NCI-H446 (cell line): ENCODE data around the gene PFDN4.

ENCODE experiments used
- DNase-seq, 2 experiments: peaks; one replicate each; lab custom pipeline; 2025; lab: John Stamatoyannopoulos, UW

The PFDN4 gene

DNA sequence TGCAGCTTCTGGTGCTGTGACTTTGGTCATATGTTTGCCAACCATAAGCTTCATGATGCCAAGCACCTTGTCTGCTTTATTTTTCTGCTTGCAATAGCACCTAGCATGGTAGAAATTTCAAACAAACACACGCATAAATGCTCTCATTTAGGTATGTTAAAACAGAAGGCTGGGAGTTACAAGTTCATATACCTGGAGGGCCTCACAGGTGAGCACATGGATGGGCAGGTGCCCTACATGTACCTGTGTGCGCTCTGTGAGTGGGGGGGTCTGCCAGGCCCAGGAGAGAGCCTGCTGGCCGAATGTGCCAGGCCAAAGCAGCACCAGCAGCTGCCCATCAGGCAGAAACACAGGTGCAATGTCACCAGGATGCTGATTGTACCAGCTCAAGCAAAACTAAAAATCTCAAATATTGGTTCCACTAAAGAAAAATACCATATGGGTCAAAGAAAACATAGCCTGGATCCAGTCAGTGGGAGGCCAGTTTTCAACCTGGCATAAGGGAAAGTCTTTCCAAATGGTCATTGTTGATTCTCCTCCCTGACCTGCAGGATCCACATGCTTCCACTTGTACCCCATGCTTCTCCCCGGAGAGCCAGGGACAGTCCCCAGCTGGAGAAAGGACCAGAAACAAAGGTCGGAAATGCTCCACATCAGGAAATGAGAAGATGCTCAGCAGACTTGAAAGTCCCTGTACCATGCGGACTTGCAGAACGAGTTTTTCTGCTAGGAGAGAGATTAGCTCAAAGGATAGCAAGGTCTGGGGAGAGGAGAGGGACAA lies 7.2 kb upstream of the PFDN4 start:
- DNase-seq = no peak

DNA sequence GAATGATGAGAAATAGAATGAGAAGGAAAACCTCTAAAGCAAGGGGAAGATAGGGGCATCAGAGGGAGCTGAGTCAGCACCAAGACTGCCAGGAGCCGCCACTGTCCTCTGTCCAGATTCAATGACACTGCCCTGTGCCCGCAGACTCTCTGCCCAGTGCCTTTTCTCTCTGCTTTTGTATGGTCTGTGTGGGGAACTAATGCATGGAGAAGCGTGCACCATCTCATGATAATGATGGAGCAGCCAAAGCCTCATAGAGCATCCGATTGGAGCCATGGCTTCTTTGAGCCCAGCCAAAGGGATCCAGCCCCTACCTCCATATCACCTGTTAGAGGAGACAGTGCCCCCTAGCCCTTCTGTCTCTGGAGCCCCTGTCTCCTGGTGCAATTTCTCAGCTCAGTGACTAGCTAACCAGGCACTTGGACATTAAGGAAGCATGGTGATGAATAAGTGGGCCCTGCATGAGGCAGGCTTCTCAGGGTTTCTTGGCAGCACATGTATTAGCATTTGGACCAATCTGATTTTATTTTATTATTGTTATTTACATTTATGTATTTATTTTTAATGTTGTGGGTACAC lies 6.5 kb upstream of the PFDN4 start:
- no peak for DNase-seq

GRCh38 chr20:54203281-54203680 lies 4.6 kb upstream of the PFDN4 start:
- DNase-seq = no peak

DNA sequence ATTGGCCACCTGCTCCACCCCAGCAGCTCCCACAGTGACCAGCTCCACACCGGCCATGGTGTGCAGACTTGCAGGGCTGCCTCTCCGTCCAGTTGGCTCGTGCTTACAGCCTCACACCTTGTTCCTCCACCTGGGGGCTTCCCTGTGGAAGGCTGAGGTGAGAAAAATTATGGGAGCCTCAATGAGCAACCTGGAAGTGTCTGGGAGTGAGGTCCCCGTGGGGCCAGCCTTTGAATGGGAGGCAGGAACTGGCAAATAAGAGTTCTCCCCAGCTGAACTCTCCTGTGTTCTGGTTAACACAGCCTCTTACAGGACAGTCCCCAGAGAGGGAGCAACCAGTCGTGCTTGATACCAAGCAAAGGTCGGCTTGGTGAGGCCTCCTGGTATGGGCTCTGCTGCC lies 3.8 kb upstream of the PFDN4 start:
- no peak for DNase-seq

DNA sequence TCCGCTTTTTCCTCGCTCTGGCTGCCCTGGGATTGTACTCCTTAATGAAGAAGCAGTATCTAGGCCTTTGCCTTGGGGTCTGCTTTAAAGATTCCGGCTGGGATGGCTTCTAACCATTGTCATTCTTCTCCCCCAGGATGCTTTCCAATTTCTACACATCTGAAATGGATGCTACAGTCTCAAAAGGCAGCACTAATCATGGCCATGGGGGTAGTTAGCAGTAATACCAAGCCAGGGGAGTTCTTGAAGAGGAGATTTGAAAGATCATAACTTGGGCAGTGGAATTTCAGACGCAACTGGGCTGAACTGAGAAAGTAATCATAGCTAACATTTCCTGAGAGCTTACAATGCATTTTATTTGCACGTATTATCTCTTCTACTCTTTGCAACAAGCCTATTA lies 3.4 kb upstream of the PFDN4 start:
- no peak for DNase-seq

- no peak for DNase-seq
Observed at GRCh38 chr20:54205450-54205849, 2.4 kb upstream of the PFDN4 start.

- no peak for DNase-seq
Observed at GRCh38 chr20:54207053-54207742, 689 bp upstream of the PFDN4 start.

DNA sequence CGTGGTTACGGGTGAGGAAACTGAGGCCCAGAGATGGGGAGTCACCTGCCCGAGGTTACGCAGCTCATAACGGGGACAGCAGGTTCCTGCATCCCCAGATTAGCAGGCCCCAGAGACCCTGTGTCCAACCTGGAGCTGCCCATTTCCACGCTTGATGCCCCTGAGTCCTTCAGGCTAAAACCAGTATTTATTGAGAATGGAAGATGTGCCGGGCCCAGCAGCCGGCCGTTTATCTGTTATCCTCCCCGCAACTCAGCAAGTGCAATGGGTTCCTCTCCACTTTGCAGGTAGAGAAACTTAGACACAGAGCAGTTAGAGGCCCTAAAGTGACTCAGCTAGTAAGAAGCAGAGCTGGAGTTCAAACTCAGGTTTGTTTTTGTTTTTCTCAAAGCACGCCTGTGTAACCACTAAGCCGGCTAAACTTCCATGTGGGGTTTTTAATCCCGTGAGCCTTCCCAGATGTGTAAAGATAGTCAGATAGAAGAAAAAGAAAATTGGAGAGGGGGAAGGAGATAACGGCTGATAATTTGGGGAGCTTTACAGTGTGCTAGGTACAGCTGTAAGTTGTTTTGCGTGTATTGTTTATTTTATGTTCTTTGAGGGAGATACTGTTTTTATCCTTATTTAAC lies 775 bp downstream of the PFDN4 start:
- no peak for DNase-seq

GRCh38 chr20:54209216-54209813 lies 1.4 kb downstream of the PFDN4 start:
- no peak for DNase-seq

DNA sequence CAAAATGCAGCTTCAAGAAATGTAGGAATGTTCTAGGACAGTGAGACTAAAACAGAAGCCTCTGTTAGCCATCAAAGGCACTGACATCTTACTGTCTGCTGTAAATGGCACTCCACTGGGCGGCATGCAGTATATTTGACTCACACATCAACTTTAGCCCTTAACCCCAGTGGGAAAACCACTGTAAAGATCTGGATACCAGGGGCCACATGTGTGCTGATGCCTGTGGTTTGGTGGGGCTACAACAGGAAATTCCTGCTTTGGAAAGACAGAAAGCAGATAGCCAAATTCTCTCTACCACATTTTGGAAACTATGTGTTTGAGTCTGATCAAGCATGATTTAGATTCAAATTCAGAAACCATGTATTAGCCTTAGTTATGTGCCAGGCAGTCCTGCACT lies 4.3 kb downstream of the PFDN4 start:
- DNase-seq = no peak

GRCh38 chr20:54212871-54213270 lies 5.0 kb downstream of the PFDN4 start:
- DNase-seq = no peak

GRCh38 chr20:54214566-54214965 lies 6.7 kb downstream of the PFDN4 start:
- DNase-seq = no peak

GRCh38 chr20:54215157-54215789 lies 7.4 kb downstream of the PFDN4 start:
- DNase-seq = no peak

DNA sequence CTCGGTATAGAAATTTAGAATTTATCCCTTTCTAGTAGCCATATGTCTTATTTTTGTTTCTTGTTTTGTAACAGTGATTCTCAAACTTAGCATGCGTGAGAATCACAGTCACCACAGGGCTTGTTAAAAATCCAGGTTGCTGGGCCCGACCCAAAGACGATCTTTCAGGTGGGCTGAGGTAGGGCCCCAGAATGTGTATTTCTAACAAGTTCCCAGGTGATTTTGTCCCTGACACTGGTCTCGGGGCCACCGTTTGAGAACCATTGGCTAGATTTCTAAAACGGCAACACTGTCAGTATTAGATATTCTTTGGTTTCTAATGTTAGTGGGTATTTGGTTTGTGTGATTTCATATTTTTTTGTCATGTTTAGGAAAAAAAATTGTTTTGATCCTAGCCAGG lies 9.9 kb downstream of the PFDN4 start:
- DNase-seq = no peak

GRCh38 chr20:54218470-54218869 lies 10.6 kb downstream of the PFDN4 start:
- no peak for DNase-seq

DNA sequence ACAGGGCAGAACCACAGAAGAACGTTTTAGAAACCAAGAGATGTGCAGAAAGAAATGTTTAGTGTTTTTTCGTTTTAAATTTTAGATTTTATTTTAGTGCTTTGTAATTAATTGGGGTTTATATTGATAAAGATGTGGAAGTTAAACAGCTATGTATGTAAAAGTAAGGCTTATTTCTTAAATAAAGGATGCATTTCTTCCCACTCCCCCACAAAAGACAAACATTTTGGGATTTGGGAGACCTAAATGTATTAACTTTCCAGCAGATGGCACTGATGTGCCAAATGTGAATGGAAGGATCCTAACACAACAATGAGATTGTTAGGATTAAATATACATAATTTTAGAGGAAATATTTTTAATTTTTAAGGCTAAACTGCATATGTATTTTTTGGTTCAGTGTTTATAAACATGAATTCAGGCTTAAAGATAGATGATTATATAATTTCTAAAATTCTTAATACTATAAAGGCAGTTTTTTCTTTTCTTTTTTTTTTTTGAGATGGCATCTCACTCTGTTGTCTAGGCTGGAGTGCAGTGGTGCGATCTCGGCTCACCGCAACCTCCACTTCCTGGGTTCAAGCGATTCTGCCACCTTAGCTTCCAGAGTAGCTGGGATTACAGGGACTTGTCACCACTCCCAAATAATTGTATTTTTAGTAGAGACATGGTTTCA lies 12.0 kb downstream of the PFDN4 start:
- peak; percentile 34 to 53 for DNase-seq

GRCh38 chr20:54220722-54221121 lies 12.8 kb downstream of the PFDN4 start:
- DNase-seq = no peak

- DNase-seq = no peak
Observed at GRCh38 chr20:54221353-54221752, 13.5 kb downstream of the PFDN4 start.

GRCh38 chr20:54221996-54222890 lies 14.4 kb downstream of the PFDN4 start:
- no peak for DNase-seq

- no peak for DNase-seq
Observed at GRCh38 chr20:54223285-54223684, 15.4 kb downstream of the PFDN4 start.
